HepG2 (cell line): ENCODE results near the gene CIB2. TPM values are rescaled to one million over a fixed set of nuclear protein-coding genes. Genes with fewer than 3 reads are reported as not detected.

Experiments used
- ADNP ChIP-seq: sonication (generic); formaldehyde crosslinking; IDR thresholded peaks from 2 replicates; pipeline ENCODE4 v1.4.0; 2020; ENCODE audit warnings: missing genetic modification reagents
- BHLHE40 ChIP-seq: IDR thresholded peaks from 2 replicates; pipeline ENCODE4 v1.6.1; 2011; ENCODE audit warnings: low read length, improper control_type of control experiment
- CC2D1A ChIP-seq: sonication (generic); formaldehyde crosslinking; IDR thresholded peaks from 2 replicates; pipeline ENCODE4 v1.8.1; 2023; ENCODE audit warnings: mild to moderate bottlenecking, missing genetic modification reagents
- DNMT3B ChIP-seq: conservative IDR thresholded peaks from 2 replicates; pipeline ENCODE4 v1.6.1; 2016; ENCODE audit warnings: missing biosample characterization, control low read depth
- HDAC6 ChIP-seq: fragments of 200-600 bp; sonication (generic); IDR thresholded peaks from 2 replicates; pipeline ENCODE4 v1.7.0; 2017; ENCODE audit warnings: mild to moderate bottlenecking, antibody characterized with exemption, low read length, low read depth
- JUN ChIP-seq: sonication (generic); formaldehyde crosslinking; IDR thresholded peaks from 2 replicates; pipeline ENCODE4 v1.4.0; 2020; ENCODE audit warnings: mild to moderate bottlenecking, missing genetic modification reagents
- NFE2L1 ChIP-seq: sonication (generic); formaldehyde crosslinking; IDR thresholded peaks from 2 replicates; pipeline ENCODE4 v1.4.0; 2020; ENCODE audit warnings: missing genetic modification reagents, mild to moderate bottlenecking, borderline replicate concordance
- PRDM10 ChIP-seq: sonication (generic); formaldehyde crosslinking; IDR thresholded peaks from 2 replicates; pipeline ENCODE4 v1.4.0; 2020; ENCODE audit warnings: low read depth, missing genetic modification reagents
- SNAPC4 ChIP-seq: sonication (generic); formaldehyde crosslinking; IDR thresholded peaks from 2 replicates; pipeline ENCODE4 v1.4.0; 2020; ENCODE audit warnings: mild to moderate bottlenecking, missing genetic modification reagents
- ZNF30 ChIP-seq: sonication (generic); formaldehyde crosslinking; IDR thresholded peaks from 2 replicates; pipeline ENCODE4 v1.5.0; 2020; ENCODE audit warnings: mild to moderate bottlenecking, missing genetic modification reagents
- ZNF407 ChIP-seq: sonication (generic); formaldehyde crosslinking; IDR thresholded peaks from one replicate; pipeline ENCODE4 v1.5.1; 2020; ENCODE audit warnings: mild to moderate bottlenecking, missing genetic modification reagents; ENCODE audit errors: not compliant biosample characterization
- ZNF619 ChIP-seq: sonication (generic); formaldehyde crosslinking; IDR thresholded peaks from 2 replicates; pipeline ENCODE4 v1.4.0; 2020; ENCODE audit warnings: mild to moderate bottlenecking, missing genetic modification reagents
- polyA plus RNA-seq, 8 experiments: library from polyadenylated mRNA; depleted of rRNA in 3 of 8; stranded (reverse) in 7 of 8; unstranded in 1 of 8; fragments of >200 nt; fragmentation: Illumina TruSeq in 4 of 8; extraction: Trizol in 4 of 8; gene quantifications; 2 replicates each; pipeline versions ENCODE4 v1.2.1 to v1.2.3, GENCODE V29; 2011 to 2016; ENCODE audit warnings: low read depth in 4 of 8, missing spikeins in 1 of 8, mixed read lengths in 1 of 8; ENCODE audit not compliant: insufficient read depth in 1 of 8
- total RNA-seq, 5 experiments: library from RNA; depleted of rRNA; stranded (reverse); fragments of >200 nt; fragmentation: Illumina TruSeq; extraction: Trizol; gene quantifications; 2 replicates each; pipeline ENCODE4 v1.2.3, GENCODE V29; 2016; ENCODE audit warnings: low read depth in 1 of 5

The CIB2 gene
- total and polyA plus RNA-seq, 2 of the 13 experiments (the other 11 are each of a cell fraction or from before 2014, with no cell fraction given): 1.4 to 1.5 TPM

GRCh38 chr15:78149068-78149804 lies 18.0 kb upstream of the CIB2 start, which contains the start of gene IDH3A (continued):
- no peak for TF ChIP-seq ZNF407
- no peak for TF ChIP-seq ADNP (CRISPR knock-in tag)
- no peak; the same call in 1 of the 2 replicates for TF ChIP-seq BHLHE40
- no peak for TF ChIP-seq SNAPC4
- TF ChIP-seq HDAC6: no peak
- TF ChIP-seq NFE2L1 (CRISPR knock-in tag): no peak
- no peak for TF ChIP-seq PRDM10 (CRISPR knock-in tag)
- 0 out of 2 replicates have a peak, but pooled peaks have one; percentile 46 for TF ChIP-seq DNMT3B (CRISPR knock-in tag)
- TF ChIP-seq ZNF30 (CRISPR knock-in tag): no peak
- no peak for TF ChIP-seq ZNF619 (CRISPR knock-in tag)
- 0 out of 2 replicates have a peak, but pooled peaks have one; percentile 21 for TF ChIP-seq JUN (CRISPR knock-in tag)
- no peak for TF ChIP-seq CC2D1A
